Vagina (tissue), 2 donors: Measurements from ENCODE around the gene ADAMTS19.

Experiments
- POLR2A ChIP-seq, 2 donors: fragments of 450-650 bp; IDR thresholded peaks; one replicate each; pipeline ENCODE4 v1.6.1; 2017; ENCODE audit warnings: antibody characterized with exemption in 2 of 2, mild to moderate bottlenecking in 2 of 2, moderate library complexity in 2 of 2
- POLR2AphosphoS5 ChIP-seq, 2 donors: sonication (generic); formaldehyde crosslinking; IDR thresholded peaks; one replicate each; pipeline ENCODE4 v1.9.0; 2017; ENCODE audit warnings: antibody characterized with exemption in 2 of 2, mild to moderate bottlenecking in 2 of 2, low read depth in 1 of 2; ENCODE audit not compliant: insufficient read depth in 1 of 2
- TF ChIP-seq, protein P1 (sequence below), 3 experiments: fragments of 450-650 bp in 2 of 3; fragments of 200-600 bp in 1 of 3; sonication (generic) in 1 of 3; IDR thresholded peaks; one replicate each; pipeline ENCODE4 v1.5.1; 2017 to 2019; ENCODE audit warnings: antibody characterized with exemption in 3 of 3, mild to moderate bottlenecking in 2 of 3, moderate library complexity in 2 of 3

DNA sequence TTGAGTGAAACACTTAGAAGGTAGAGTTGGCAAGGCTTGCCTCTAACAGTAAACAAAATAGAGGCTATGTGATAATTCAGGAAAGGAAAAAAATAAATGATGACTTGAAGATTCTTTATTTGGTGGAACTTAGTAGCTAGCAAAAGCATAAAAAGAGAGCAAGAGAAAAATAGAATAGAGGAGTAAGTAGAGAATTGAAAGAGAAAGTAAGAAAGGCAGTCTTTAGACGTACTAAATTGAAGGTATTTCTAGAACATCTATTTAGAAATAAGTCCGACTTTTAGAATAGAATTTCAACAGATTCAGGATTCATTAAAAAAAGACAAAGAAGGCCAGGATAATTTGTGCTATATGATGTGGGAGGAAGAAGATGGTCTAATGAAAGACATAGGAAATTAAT is 159.7 kb downstream of the ADAMTS19 start:
- TF ChIP-seq, protein P1, sequence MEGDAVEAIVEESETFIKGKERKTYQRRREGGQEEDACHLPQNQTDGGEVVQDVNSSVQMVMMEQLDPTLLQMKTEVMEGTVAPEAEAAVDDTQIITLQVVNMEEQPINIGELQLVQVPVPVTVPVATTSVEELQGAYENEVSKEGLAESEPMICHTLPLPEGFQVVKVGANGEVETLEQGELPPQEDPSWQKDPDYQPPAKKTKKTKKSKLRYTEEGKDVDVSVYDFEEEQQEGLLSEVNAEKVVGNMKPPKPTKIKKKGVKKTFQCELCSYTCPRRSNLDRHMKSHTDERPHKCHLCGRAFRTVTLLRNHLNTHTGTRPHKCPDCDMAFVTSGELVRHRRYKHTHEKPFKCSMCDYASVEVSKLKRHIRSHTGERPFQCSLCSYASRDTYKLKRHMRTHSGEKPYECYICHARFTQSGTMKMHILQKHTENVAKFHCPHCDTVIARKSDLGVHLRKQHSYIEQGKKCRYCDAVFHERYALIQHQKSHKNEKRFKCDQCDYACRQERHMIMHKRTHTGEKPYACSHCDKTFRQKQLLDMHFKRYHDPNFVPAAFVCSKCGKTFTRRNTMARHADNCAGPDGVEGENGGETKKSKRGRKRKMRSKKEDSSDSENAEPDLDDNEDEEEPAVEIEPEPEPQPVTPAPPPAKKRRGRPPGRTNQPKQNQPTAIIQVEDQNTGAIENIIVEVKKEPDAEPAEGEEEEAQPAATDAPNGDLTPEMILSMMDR (IDR thresholded peaks at IDR 0.05), result no peak
- TF ChIP-seq POLR2A (IDR thresholded peaks at IDR 0.05) (no peak), POLR2AphosphoS5 (IDR thresholded peaks at IDR 0.05; ENCODE audit: insufficient read depth in 1 of 2, low read depth in 1 of 2) (no peak)
